H1 (cell line): ENCODE data around the gene NCKAP1. TPM values are rescaled to one million over a fixed set of nuclear protein-coding genes. Genes with fewer than 3 reads are reported as not detected.

Experiments
- CTCF ChIA-PET: fragments of 300-600 bp; sonication (Branson Sonifier 250); formaldehyde crosslinking; loops from one replicate; lab custom pipeline; 2021; ENCODE audit not compliant: partially characterized antibody; lab: Charles Lee
- POLR2A ChIA-PET: fragments of 300-600 bp; sonication (Branson Sonifier 250); formaldehyde crosslinking; loops from one replicate; lab custom pipeline; 2021; ENCODE audit warnings: inconsistent platforms; ENCODE audit not compliant: partially characterized antibody; lab: Charles Lee
- DNase-seq, 2 experiments: peaks; one replicate each; pipeline versions ENCODE4 v3.0.0 to v3.0.0-alpha.2; 2010 to 2022; ENCODE audit warnings: low spot score in 2 of 2, low read depth in 1 of 2, mixed read lengths in 1 of 2
- FAIRE-seq: peaks from 2 replicates; lab custom pipeline; 2011; peaks lifted over from hg19 to GRCh38; lab: Jason Lieb, UNC
- H2AFZ ChIP-seq: 2 replicates; pipeline ENCODE4 v1.8.1; 2012; ENCODE audit warnings: low read length, inconsistent platforms
- H2AK5ac ChIP-seq: 2 replicates; pipeline ENCODE4 v1.6.1; 2013; ENCODE audit warnings: low read depth, low read length
- H2BK120ac ChIP-seq: replicated peaks from 2 replicates; pipeline ENCODE3; 2013; ENCODE audit warnings: low read depth, low read length, inconsistent platforms
- H2BK12ac ChIP-seq: 2 replicates; pipeline ENCODE4 v1.6.1; 2013; ENCODE audit warnings: low read depth, low read length
- H2BK15ac ChIP-seq: 2 replicates; pipeline ENCODE4 v1.6.1; 2013; ENCODE audit warnings: low read length
- H2BK20ac ChIP-seq: 2 replicates; pipeline ENCODE4 v1.6.1; 2013; ENCODE audit warnings: low read length
- H2BK5ac ChIP-seq: 2 replicates; pipeline ENCODE4 v1.6.1; 2013; ENCODE audit warnings: low read depth, low read length
- H3K14ac ChIP-seq: 2 replicates; pipeline ENCODE4 v1.6.1; 2013; ENCODE audit warnings: inconsistent platforms; ENCODE audit not compliant: insufficient read length
- H3K18ac ChIP-seq: 2 replicates; pipeline ENCODE4 v1.6.1; 2013; ENCODE audit warnings: low read length; ENCODE audit errors: extremely low read depth
- H3K23ac ChIP-seq: 2 replicates; pipeline ENCODE4 v1.6.1; 2013; ENCODE audit warnings: inconsistent platforms; ENCODE audit not compliant: insufficient read length
- H3K23me2 ChIP-seq: 2 replicates; pipeline ENCODE4 v1.6.1; 2013; ENCODE audit warnings: low read depth, low read length
- H3K27ac ChIP-seq: 2 replicates; pipeline ENCODE4 v1.6.1; 2011; ENCODE audit warnings: low read depth, low read length, inconsistent platforms
- H3K27me3 ChIP-seq, 4 experiments: replicated peaks in 1 of 4; 1 replicate in 1 of 4; 2 replicates in 3 of 4; pipeline versions ENCODE4 v1.6.1 to v1.8.1; 2011 to 2013; ENCODE audit warnings: low read length in 3 of 4, mild to moderate bottlenecking in 3 of 4, inconsistent platforms in 2 of 4, mixed read lengths in 2 of 4, moderate library complexity in 1 of 4; ENCODE audit not compliant: control insufficient read depth in 3 of 4, insufficient read depth in 3 of 4; ENCODE audit errors: extremely low read depth in 1 of 4
- H3K36me3 ChIP-seq, 4 experiments: 2 replicates each; pipeline versions ENCODE4 v1.6.1 to v1.8.1; 2011 to 2013; ENCODE audit warnings: mild to moderate bottlenecking in 4 of 4, low read length in 3 of 4, moderate library complexity in 2 of 4, control low read depth in 1 of 4, inconsistent platforms in 1 of 4; ENCODE audit not compliant: insufficient read depth in 4 of 4, control insufficient read depth in 2 of 4
- H3K4ac ChIP-seq: replicated peaks from 2 replicates; pipeline ENCODE3; 2013; ENCODE audit warnings: low read length, low read depth, mixed read lengths, inconsistent platforms; ENCODE audit not compliant: insufficient read length
- H3K4me1 ChIP-seq, 4 experiments: replicated peaks in 1 of 4; 1 replicate in 1 of 4; 2 replicates in 3 of 4; pipeline versions ENCODE4 v1.6.1 to v1.8.1; 2011 to 2013; ENCODE audit warnings: low read length in 3 of 4, inconsistent platforms in 2 of 4, mixed read lengths in 1 of 4; ENCODE audit not compliant: insufficient read depth in 4 of 4, control insufficient read depth in 3 of 4
- H3K4me2 ChIP-seq, 2 experiments: 2 replicates each; pipeline versions ENCODE4 v1.6.1 to v1.8.1; 2011 to 2013; ENCODE audit warnings: low read depth in 2 of 2, low read length in 2 of 2, control low read depth in 1 of 2, inconsistent platforms in 1 of 2, mild to moderate bottlenecking in 1 of 2; ENCODE audit not compliant: insufficient read depth in 1 of 2
- H3K4me3 ChIP-seq, 4 experiments: fragments of 200-600, 300-600 bp in 1 of 4; sonication (generic), shearing (Covaris generic), sonication (Bioruptor Twin) in 1 of 4; 2 replicates each; pipeline versions ENCODE4 v1.5.1 to v1.8.1; 2011 to 2016; ENCODE audit warnings: low read length in 4 of 4, low read depth in 3 of 4, control low read depth in 2 of 4, inconsistent platforms in 2 of 4, mild to moderate bottlenecking in 2 of 4, mixed read lengths in 1 of 4, moderate library complexity in 1 of 4; ENCODE audit not compliant: insufficient read depth in 2 of 4; ENCODE audit errors: extremely low read depth in 1 of 4
- H3K56ac ChIP-seq: replicated peaks from 2 replicates; pipeline ENCODE3; 2013; ENCODE audit warnings: low read depth, mild to moderate bottlenecking, mixed read lengths, low read length, inconsistent platforms; ENCODE audit not compliant: insufficient read length
- H3K79me1 ChIP-seq: 2 replicates; pipeline ENCODE4 v1.6.1; 2013; ENCODE audit warnings: low read depth, low read length, control low read depth
- H3K79me2 ChIP-seq, 2 experiments: 2 replicates each; pipeline versions ENCODE4 v1.6.1 to v1.8.1; 2012 to 2013; ENCODE audit warnings: low read length in 2 of 2, mild to moderate bottlenecking in 2 of 2, inconsistent platforms in 1 of 2; ENCODE audit not compliant: insufficient read depth in 2 of 2, control insufficient read depth in 1 of 2
- H3K9ac ChIP-seq, 4 experiments: replicated peaks in 1 of 4; 1 replicate in 1 of 4; 2 replicates in 3 of 4; pipeline versions ENCODE4 v1.6.1 to v1.8.1; 2011 to 2013; ENCODE audit warnings: low read depth in 3 of 4, low read length in 3 of 4, control low read depth in 2 of 4, mild to moderate bottlenecking in 2 of 4, moderate library complexity in 2 of 4, inconsistent platforms in 1 of 4; ENCODE audit errors: extremely low read depth in 1 of 4
- H3K9me3 ChIP-seq, 2 experiments: 2 replicates each; pipeline versions ENCODE4 v1.6.1 to v1.8.1; 2012 to 2013; ENCODE audit warnings: mild to moderate bottlenecking in 2 of 2, moderate library complexity in 2 of 2, control low read depth in 1 of 2, inconsistent platforms in 1 of 2, low read depth in 1 of 2, low read length in 1 of 2, mixed read lengths in 1 of 2; ENCODE audit not compliant: insufficient read depth in 2 of 2
- H4K20me1 ChIP-seq, 2 experiments: replicated peaks in 1 of 2; 2 replicates each; pipeline versions ENCODE3 to v1.8.1; 2011 to 2013; ENCODE audit warnings: inconsistent platforms in 2 of 2, low read length in 2 of 2, mild to moderate bottlenecking in 1 of 2; ENCODE audit not compliant: insufficient read depth in 2 of 2, control insufficient read depth in 1 of 2
- H4K5ac ChIP-seq: 2 replicates; pipeline ENCODE4 v1.6.1; 2013; ENCODE audit warnings: low read length, low read depth, mixed read lengths, inconsistent platforms; ENCODE audit not compliant: insufficient read length
- H4K8ac ChIP-seq: 2 replicates; pipeline ENCODE4 v1.8.0; 2013; ENCODE audit warnings: mild to moderate bottlenecking, moderate library complexity, low read length, inconsistent platforms; ENCODE audit not compliant: insufficient read depth; ENCODE audit errors: extremely low read depth
- H4K91ac ChIP-seq: replicated peaks from 2 replicates; pipeline ENCODE3; 2013; ENCODE audit warnings: low read length, mixed read lengths, inconsistent platforms; ENCODE audit not compliant: insufficient read length
- ATF2 ChIP-seq: IDR thresholded peaks from 2 replicates; pipeline ENCODE4 v1.6.1; 2012; ENCODE audit warnings: low read length, inconsistent platforms
- CHD1 ChIP-seq: IDR thresholded peaks from 2 replicates; pipeline ENCODE4 v1.6.1; 2012; ENCODE audit warnings: low read depth, low read length, improper control_type of control experiment
- HDAC2 ChIP-seq, 2 experiments: fragments of 300-600 bp in 1 of 2; sonication (generic) in 1 of 2; IDR thresholded peaks; 2 replicates each; pipeline ENCODE4 v1.6.1; 2011 to 2012; ENCODE audit warnings: low read depth in 2 of 2, low read length in 2 of 2, mild to moderate bottlenecking in 2 of 2, moderate library complexity in 2 of 2, borderline replicate concordance in 1 of 2, inconsistent platforms in 1 of 2
- NRF1 ChIP-seq: IDR thresholded peaks from 2 replicates; pipeline ENCODE4 v1.6.1; 2011; ENCODE audit warnings: mild to moderate bottlenecking, low read depth, low read length, improper control_type of control experiment
- SIRT6 ChIP-seq: IDR thresholded peaks from one replicate; pipeline ENCODE4 v1.7.1; 2012; ENCODE audit warnings: low read length, inconsistent platforms
- TAF7 ChIP-seq: optimal IDR thresholded peaks from 2 replicates; pipeline ENCODE3; 2011; ENCODE audit warnings: low read depth, mild to moderate bottlenecking, inconsistent platforms, low read length, moderate library complexity, borderline replicate concordance
- WGBS, 2 experiments: shearing (Covaris generic) in 1 of 2; methylation state at CpG; one replicate each; pipeline versions ENCODE4 v1.1.6 to v1.1.7; 2013 to 2015; ENCODE audit warnings: low lambda C conversion rate in 2 of 2, mixed read lengths in 2 of 2, inconsistent platforms in 1 of 2, low coverage in 1 of 2, missing lambda C conversion rate in 1 of 2; ENCODE audit not compliant: insufficient replicate concordance in 2 of 2, insufficient coverage in 1 of 2, insufficient read length in 1 of 2; ENCODE audit errors: extremely low coverage in 1 of 2, missing lambda C conversion rate in 1 of 2; 5-methylcytosine and 5-hydroxymethylcytosine counted together
- polyA plus RNA-seq, 7 experiments: library from polyadenylated mRNA; depleted of rRNA in 3 of 7; stranded (reverse) in 5 of 7; unstranded in 2 of 7; fragments of >200 nt in 5 of 7; fragments of 200-250 nt in 2 of 7; gene quantifications; 1 replicate in 5 of 7; 2 replicates in 1 of 7; 4 replicates in 1 of 7; pipeline versions ENCODE4 v1.2.1 to v1.2.3, GENCODE V29; 2011 to 2013; ENCODE audit warnings: missing spikeins in 2 of 7, mixed read lengths in 2 of 7
- total RNA-seq: library from RNA; stranded (reverse); fragmentation: NEBNext Ultra II Directional; extraction: Animal tissue kit (Norgen Biotek cat#: 25700); gene quantifications from 2 replicates; pipeline ENCODE4 v1.2.1, GENCODE V29; 2021
- TF ChIP-seq, protein P1 (sequence below): IDR thresholded peaks from 2 replicates; pipeline ENCODE4 v1.6.1; 2012; ENCODE audit warnings: inconsistent platforms

The NCKAP1 gene
- total and polyA plus RNA-seq, 2 of the 8 experiments (the other 6 are each of a cell fraction or from before 2014, with no cell fraction given): 90.8 to 173 TPM

GRCh38 chr2:183037074-183037552 is 1.1 kb downstream of the NCKAP1 start:
- Histone ChIP-seq H3K9ac (peak overlapping the region; percentile 77 to 98 (median 85)), H3K23me2 (peaks cover 6% of the 10 kb centered on the region; the same call in 1 of the 2 replicates), H2AFZ (no peak overlapping the region), H4K20me1 (peaks cover 0 to 8% of the 10 kb centered on the region in 2 experiments), H3K14ac (no peak overlapping the region), H2BK15ac (0 out of 2 replicates have a peak overlapping the region, but pooled peaks have one; percentile 61), H3K36me3 (no peaks in the 10 kb centered on the region), H3K27me3 (no peaks in the 10 kb centered on the region), H2BK120ac (no peak overlapping the region), H3K4me1 (peaks cover 0 to 3% (median 1%) of the 10 kb centered on the region in 4 experiments; a peak in 3 of 7 replicates), H2BK5ac (no peak overlapping the region), H2BK20ac (no peak overlapping the region), H3K27ac (peak overlapping the region; percentile 79), H4K5ac (peak overlapping the region; percentile 58), H3K9me3 (no peaks in the 10 kb centered on the region), H3K4ac (peak overlapping the region; percentile 87), H3K56ac (peak overlapping the region; percentile 4), H3K79me2 (peaks cover 28 to 55% of the 10 kb centered on the region in 2 experiments), H3K4me2 (peak overlapping the region; percentile 68 to 74), H3K4me3 (peak overlapping the region; percentile 80 to 96 (median 90)), H3K23ac (no peak overlapping the region), H3K18ac (0 out of 2 replicates have a peak overlapping the region, but pooled peaks have one; percentile 20), H3K79me1 (no peaks in the 10 kb centered on the region), H4K91ac (no peak overlapping the region), H2AK5ac (no peak overlapping the region), H2BK12ac (no peak overlapping the region), H4K8ac (no peak overlapping the region)
- DNase-seq (no peak), FAIRE-seq (no peak)
- CTCF ChIA-PET: interaction anchor here (1.0 to 2.5 kb wide), 4 partner anchors 11 to 45 kb away, joined by 3 to 13 read pairs (median 4); no protein-coding TSS in a partner anchor
- TF ChIP-seq NRF1 (no peak), SIRT6 (no peak), HDAC2 (IDR thresholded peaks at IDR 0.05; ENCODE audit: borderline replicate concordance in 1 of 2, low read depth in 2 of 2, low read length in 2 of 2) (no peak), ATF2 (no peak), TAF7 (no peak), CHD1 (peak; percentile 22; the same call in 1 of the 2 replicates)
- TF ChIP-seq, protein P1, sequence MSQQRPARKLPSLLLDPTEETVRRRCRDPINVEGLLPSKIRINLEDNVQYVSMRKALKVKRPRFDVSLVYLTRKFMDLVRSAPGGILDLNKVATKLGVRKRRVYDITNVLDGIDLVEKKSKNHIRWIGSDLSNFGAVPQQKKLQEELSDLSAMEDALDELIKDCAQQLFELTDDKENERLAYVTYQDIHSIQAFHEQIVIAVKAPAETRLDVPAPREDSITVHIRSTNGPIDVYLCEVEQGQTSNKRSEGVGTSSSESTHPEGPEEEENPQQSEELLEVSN: no peak
- POLR2A ChIA-PET: interaction anchor here (0.7 to 1.6 kb wide), 6 partner anchors 8 to 15 kb away, joined by 3 to 7 read pairs (median 4); no protein-coding TSS in a partner anchor
- WGBS, 2 experiments: 1% methylated on average over 4 of the region's 4 CpGs; no CpG with 5 or more reads in 1 of the 2 experiments
